Measurements from ENCODE around the gene ITGB7. TPM values are rescaled to one million over a fixed set of nuclear protein-coding genes. Genes with fewer than 3 reads are reported as not detected.

ITGB7 gene
- total and polyA plus RNA-seq, 9 of the 15 experiments (the other 6 are each of a cell fraction or from before 2014, with no cell fraction given): 0.06 to 2.0 (median 0.67) TPM

DNA sequence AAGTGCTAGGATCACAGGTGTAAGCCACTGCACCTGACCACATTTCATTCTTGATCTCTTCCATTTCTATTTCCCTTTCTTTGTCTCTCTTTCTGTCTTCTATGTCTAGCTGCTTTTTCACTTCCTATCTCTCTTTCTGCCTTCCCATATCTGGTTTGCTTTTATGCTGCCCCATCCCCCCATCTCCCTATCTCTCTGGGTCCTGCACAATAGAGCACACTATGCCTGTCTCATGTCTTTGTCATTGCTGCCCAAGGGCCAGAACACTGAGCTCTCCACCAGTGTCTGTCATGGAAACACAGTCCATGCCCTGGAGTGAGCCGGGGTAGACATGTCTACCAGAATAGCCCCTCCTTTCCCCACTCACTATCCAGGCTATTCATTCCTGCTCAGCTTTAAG lies 37.3 kb upstream of the ITGB7 start (continued):
- TF ChIP-seq, protein P1, sequence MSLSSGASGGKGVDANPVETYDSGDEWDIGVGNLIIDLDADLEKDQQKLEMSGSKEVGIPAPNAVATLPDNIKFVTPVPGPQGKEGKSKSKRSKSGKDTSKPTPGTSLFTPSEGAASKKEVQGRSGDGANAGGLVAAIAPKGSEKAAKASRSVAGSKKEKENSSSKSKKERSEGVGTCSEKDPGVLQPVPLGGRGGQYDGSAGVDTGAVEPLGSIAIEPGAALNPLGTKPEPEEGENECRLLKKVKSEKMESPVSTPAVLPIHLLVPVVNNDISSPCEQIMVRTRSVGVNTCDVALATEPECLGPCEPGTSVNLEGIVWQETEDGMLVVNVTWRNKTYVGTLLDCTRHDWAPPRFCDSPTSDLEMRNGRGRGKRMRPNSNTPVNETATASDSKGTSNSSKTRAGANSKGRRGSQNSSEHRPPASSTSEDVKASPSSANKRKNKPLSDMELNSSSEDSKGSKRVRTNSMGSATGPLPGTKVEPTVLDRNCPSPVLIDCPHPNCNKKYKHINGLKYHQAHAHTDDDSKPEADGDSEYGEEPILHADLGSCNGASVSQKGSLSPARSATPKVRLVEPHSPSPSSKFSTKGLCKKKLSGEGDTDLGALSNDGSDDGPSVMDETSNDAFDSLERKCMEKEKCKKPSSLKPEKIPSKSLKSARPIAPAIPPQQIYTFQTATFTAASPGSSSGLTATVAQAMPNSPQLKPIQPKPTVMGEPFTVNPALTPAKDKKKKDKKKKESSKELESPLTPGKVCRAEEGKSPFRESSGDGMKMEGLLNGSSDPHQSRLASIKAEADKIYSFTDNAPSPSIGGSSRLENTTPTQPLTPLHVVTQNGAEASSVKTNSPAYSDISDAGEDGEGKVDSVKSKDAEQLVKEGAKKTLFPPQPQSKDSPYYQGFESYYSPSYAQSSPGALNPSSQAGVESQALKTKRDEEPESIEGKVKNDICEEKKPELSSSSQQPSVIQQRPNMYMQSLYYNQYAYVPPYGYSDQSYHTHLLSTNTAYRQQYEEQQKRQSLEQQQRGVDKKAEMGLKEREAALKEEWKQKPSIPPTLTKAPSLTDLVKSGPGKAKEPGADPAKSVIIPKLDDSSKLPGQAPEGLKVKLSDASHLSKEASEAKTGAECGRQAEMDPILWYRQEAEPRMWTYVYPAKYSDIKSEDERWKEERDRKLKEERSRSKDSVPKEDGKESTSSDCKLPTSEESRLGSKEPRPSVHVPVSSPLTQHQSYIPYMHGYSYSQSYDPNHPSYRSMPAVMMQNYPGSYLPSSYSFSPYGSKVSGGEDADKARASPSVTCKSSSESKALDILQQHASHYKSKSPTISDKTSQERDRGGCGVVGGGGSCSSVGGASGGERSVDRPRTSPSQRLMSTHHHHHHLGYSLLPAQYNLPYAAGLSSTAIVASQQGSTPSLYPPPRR (CRISPR knock-in tag; IDR thresholded peaks at IDR 0.05; ENCODE audit: borderline replicate concordance): no peak
- TF ChIP-seq, protein P2, sequence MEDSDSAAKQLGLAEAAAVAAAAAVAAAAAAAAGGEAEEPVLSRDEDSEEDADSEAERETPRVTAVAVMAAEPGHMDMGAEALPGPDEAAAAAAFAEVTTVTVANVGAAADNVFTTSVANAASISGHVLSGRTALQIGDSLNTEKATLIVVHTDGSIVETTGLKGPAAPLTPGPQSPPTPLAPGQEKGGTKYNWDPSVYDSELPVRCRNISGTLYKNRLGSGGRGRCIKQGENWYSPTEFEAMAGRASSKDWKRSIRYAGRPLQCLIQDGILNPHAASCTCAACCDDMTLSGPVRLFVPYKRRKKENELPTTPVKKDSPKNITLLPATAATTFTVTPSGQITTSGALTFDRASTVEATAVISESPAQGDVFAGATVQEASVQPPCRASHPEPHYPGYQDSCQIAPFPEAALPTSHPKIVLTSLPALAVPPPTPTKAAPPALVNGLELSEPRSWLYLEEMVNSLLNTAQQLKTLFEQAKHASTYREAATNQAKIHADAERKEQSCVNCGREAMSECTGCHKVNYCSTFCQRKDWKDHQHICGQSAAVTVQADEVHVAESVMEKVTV (CRISPR knock-in tag; IDR thresholded peaks at IDR 0.05): no peak
- TF ChIP-seq KDM1A (IDR thresholded peaks at IDR 0.05): no peak
- no peak for TF ChIP-seq BCL6 (CRISPR knock-in tag; IDR thresholded peaks at IDR 0.05)
- TF ChIP-seq, protein P3, sequence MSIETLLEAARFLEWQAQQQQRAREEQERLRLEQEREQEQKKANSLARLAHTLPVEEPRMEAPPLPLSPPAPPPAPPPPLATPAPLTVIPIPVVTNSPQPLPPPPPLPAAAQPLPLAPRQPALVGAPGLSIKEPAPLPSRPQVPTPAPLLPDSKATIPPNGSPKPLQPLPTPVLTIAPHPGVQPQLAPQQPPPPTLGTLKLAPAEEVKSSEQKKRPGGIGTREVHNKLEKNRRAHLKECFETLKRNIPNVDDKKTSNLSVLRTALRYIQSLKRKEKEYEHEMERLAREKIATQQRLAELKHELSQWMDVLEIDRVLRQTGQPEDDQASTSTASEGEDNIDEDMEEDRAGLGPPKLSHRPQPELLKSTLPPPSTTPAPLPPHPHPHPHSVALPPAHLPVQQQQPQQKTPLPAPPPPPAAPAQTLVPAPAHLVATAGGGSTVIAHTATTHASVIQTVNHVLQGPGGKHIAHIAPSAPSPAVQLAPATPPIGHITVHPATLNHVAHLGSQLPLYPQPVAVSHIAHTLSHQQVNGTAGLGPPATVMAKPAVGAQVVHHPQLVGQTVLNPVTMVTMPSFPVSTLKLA (conservative IDR thresholded peaks at IDR 0.05): no peak
- no peak for TF ChIP-seq ZSCAN32 (CRISPR knock-in tag; IDR thresholded peaks at IDR 0.05)
- TF ChIP-seq, protein P4, sequence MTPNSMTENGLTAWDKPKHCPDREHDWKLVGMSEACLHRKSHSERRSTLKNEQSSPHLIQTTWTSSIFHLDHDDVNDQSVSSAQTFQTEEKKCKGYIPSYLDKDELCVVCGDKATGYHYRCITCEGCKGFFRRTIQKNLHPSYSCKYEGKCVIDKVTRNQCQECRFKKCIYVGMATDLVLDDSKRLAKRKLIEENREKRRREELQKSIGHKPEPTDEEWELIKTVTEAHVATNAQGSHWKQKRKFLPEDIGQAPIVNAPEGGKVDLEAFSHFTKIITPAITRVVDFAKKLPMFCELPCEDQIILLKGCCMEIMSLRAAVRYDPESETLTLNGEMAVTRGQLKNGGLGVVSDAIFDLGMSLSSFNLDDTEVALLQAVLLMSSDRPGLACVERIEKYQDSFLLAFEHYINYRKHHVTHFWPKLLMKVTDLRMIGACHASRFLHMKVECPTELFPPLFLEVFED (CRISPR knock-in tag; conservative IDR thresholded peaks at IDR 0.05): peak; percentile 20; the same call in 1 of the 2 replicates
- TF ChIP-seq, protein P5, sequence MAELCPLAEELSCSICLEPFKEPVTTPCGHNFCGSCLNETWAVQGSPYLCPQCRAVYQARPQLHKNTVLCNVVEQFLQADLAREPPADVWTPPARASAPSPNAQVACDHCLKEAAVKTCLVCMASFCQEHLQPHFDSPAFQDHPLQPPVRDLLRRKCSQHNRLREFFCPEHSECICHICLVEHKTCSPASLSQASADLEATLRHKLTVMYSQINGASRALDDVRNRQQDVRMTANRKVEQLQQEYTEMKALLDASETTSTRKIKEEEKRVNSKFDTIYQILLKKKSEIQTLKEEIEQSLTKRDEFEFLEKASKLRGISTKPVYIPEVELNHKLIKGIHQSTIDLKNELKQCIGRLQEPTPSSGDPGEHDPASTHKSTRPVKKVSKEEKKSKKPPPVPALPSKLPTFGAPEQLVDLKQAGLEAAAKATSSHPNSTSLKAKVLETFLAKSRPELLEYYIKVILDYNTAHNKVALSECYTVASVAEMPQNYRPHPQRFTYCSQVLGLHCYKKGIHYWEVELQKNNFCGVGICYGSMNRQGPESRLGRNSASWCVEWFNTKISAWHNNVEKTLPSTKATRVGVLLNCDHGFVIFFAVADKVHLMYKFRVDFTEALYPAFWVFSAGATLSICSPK (IDR thresholded peaks at IDR 0.05; ENCODE audit: borderline replicate concordance): no peak
- peak in 1 of 2 experiments; percentile 77; a peak in 2 of 4 replicates for TF ChIP-seq HDAC1 (IDR thresholded peaks at IDR 0.05)
- no peak for TF ChIP-seq FOXK1 (CRISPR knock-in tag; IDR thresholded peaks at IDR 0.05; ENCODE audit: borderline replicate concordance)
- TF ChIP-seq RFX5 (IDR thresholded peaks at IDR 0.05; ENCODE audit: low read depth, low read length): no peak
- TF ChIP-seq, protein P6, sequence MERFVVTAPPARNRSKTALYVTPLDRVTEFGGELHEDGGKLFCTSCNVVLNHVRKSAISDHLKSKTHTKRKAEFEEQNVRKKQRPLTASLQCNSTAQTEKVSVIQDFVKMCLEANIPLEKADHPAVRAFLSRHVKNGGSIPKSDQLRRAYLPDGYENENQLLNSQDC (CRISPR knock-in tag; IDR thresholded peaks at IDR 0.05): no peak
- TF ChIP-seq NRF1 (conservative IDR thresholded peaks at IDR 0.05 in 1 of 2, IDR thresholded peaks at IDR 0.05 in 1 of 2): 0 out of 4 replicates have a peak, but pooled peaks of 1 of the 2 experiments have one; percentile 24
- TF ChIP-seq, protein P7, sequence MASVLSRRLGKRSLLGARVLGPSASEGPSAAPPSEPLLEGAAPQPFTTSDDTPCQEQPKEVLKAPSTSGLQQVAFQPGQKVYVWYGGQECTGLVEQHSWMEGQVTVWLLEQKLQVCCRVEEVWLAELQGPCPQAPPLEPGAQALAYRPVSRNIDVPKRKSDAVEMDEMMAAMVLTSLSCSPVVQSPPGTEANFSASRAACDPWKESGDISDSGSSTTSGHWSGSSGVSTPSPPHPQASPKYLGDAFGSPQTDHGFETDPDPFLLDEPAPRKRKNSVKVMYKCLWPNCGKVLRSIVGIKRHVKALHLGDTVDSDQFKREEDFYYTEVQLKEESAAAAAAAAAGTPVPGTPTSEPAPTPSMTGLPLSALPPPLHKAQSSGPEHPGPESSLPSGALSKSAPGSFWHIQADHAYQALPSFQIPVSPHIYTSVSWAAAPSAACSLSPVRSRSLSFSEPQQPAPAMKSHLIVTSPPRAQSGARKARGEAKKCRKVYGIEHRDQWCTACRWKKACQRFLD (CRISPR knock-in tag; IDR thresholded peaks at IDR 0.05): no peak
